HepG2 (cell line): ENCODE data around the gene SELENOV. TPM values are rescaled to one million over a fixed set of nuclear protein-coding genes. Genes with fewer than 3 reads are reported as not detected.
A peak's percentile ranks its signal among the peaks of the same experiment; 100 is the strongest.

ENCODE experiments used
- ATF7-NPFF ChIP-seq: sonication (generic); formaldehyde crosslinking; IDR thresholded peaks from 2 replicates; pipeline ENCODE4 v1.8.1; 2023; ENCODE audit warnings: mild to moderate bottlenecking, low read depth, missing genetic modification reagents, moderate library complexity
- DMAP1 ChIP-seq: IDR thresholded peaks from 2 replicates; pipeline ENCODE4 v1.6.1; 2016
- EHMT2 ChIP-seq: fragments of 200-600 bp; sonication (generic); IDR thresholded peaks from 2 replicates; pipeline ENCODE4 v1.7.0; 2017; ENCODE audit warnings: antibody characterized with exemption, low read depth, low read length, borderline replicate concordance
- GATAD1 ChIP-seq: IDR thresholded peaks from 2 replicates; pipeline ENCODE4 v1.6.1; 2016; ENCODE audit warnings: missing genetic modification reagents, missing compliant biosample characterization
- HHEX ChIP-seq: IDR thresholded peaks from 2 replicates; pipeline ENCODE4 v1.6.1; 2016; ENCODE audit warnings: control low read depth
- HOXA3 ChIP-seq: sonication (generic); formaldehyde crosslinking; IDR thresholded peaks from 2 replicates; pipeline ENCODE4 v1.5.0; 2020; ENCODE audit warnings: missing genetic modification reagents
- KLF16 ChIP-seq, 2 experiments: sonication (generic) in 1 of 2; formaldehyde crosslinking in 1 of 2; IDR thresholded peaks; 2 replicates each; pipeline versions ENCODE4 v1.6.1 to v1.8.0; 2016 to 2023; ENCODE audit warnings: missing genetic modification reagents in 2 of 2, missing compliant biosample characterization in 1 of 2
- KMT2B ChIP-seq: IDR thresholded peaks from 2 replicates; pipeline ENCODE4 v1.6.1; 2016; ENCODE audit warnings: missing genetic modification reagents, missing compliant biosample characterization
- MXI1 ChIP-seq: IDR thresholded peaks from 3 replicates; pipeline ENCODE4 v1.6.1; 2012; ENCODE audit warnings: low read depth, low read length, inconsistent platforms, borderline replicate concordance
- MYNN ChIP-seq: sonication (generic); formaldehyde crosslinking; IDR thresholded peaks from 2 replicates; pipeline ENCODE4 v1.4.0; 2020; ENCODE audit warnings: mild to moderate bottlenecking, low read depth, missing genetic modification reagents
- PCBP2 ChIP-seq: fragments of 200-400 bp; formaldehyde crosslinking; optimal IDR thresholded peaks from 2 replicates; pipeline ENCODE3; 2018; ENCODE audit warnings: low read length, low read depth; ENCODE audit not compliant: poor library complexity, severe bottlenecking
- PRDM10 ChIP-seq: sonication (generic); formaldehyde crosslinking; IDR thresholded peaks from 2 replicates; pipeline ENCODE4 v1.4.0; 2020; ENCODE audit warnings: low read depth, missing genetic modification reagents
- SPEN ChIP-seq: sonication (generic); formaldehyde crosslinking; IDR thresholded peaks from 2 replicates; pipeline ENCODE4 v1.5.1; 2020; ENCODE audit warnings: low read depth, mild to moderate bottlenecking, missing genetic modification reagents
- TEF ChIP-seq: sonication (generic); formaldehyde crosslinking; IDR thresholded peaks from 2 replicates; pipeline ENCODE4 v1.5.0; 2020; ENCODE audit warnings: missing genetic modification reagents
- ZEB1 ChIP-seq: IDR thresholded peaks from 2 replicates; pipeline ENCODE4 v1.6.1; 2012; ENCODE audit warnings: mild to moderate bottlenecking, low read depth, inconsistent platforms; ENCODE audit not compliant: insufficient replicate concordance
- ZNF143 ChIP-seq: sonication (generic); formaldehyde crosslinking; IDR thresholded peaks from 2 replicates; pipeline ENCODE4 v1.4.0; 2020; ENCODE audit warnings: missing genetic modification reagents
- ZNF446 ChIP-seq: sonication (generic); formaldehyde crosslinking; IDR thresholded peaks from 2 replicates; pipeline ENCODE4 v1.5.0; 2020; ENCODE audit warnings: mild to moderate bottlenecking, missing genetic modification reagents
- ZNF775 ChIP-seq: sonication (generic); formaldehyde crosslinking; IDR thresholded peaks from 2 replicates; pipeline ENCODE4 v1.4.0; 2020; ENCODE audit warnings: missing genetic modification reagents, mild to moderate bottlenecking, moderate library complexity, borderline replicate concordance
- ZNF83 ChIP-seq: sonication (generic); formaldehyde crosslinking; IDR thresholded peaks from 2 replicates; pipeline ENCODE4 v1.4.0; 2020; ENCODE audit warnings: missing genetic modification reagents, mild to moderate bottlenecking, borderline replicate concordance
- polyA plus RNA-seq, 8 experiments: library from polyadenylated mRNA; depleted of rRNA in 3 of 8; stranded (reverse) in 7 of 8; unstranded in 1 of 8; fragments of >200 nt; fragmentation: Illumina TruSeq in 4 of 8; extraction: Trizol in 4 of 8; gene quantifications; 2 replicates each; pipeline versions ENCODE4 v1.2.1 to v1.2.3, GENCODE V29; 2011 to 2016; ENCODE audit warnings: low read depth in 4 of 8, missing spikeins in 1 of 8, mixed read lengths in 1 of 8; ENCODE audit not compliant: insufficient read depth in 1 of 8
- total RNA-seq, 5 experiments: library from RNA; depleted of rRNA; stranded (reverse); fragments of >200 nt; fragmentation: Illumina TruSeq; extraction: Trizol; gene quantifications; 2 replicates each; pipeline ENCODE4 v1.2.3, GENCODE V29; 2016; ENCODE audit warnings: low read depth in 1 of 5
- TF ChIP-seq, protein P1 (sequence below): conservative IDR thresholded peaks from 2 replicates; pipeline ENCODE4 v1.6.1; 2018; ENCODE audit warnings: missing genetic modification reagents
- TF ChIP-seq, protein P2 (sequence below): sonication (generic); formaldehyde crosslinking; IDR thresholded peaks from 2 replicates; pipeline ENCODE4 v1.4.0; 2020; ENCODE audit warnings: missing genetic modification reagents, mild to moderate bottlenecking, borderline replicate concordance

SELENOV gene
- total and polyA plus RNA-seq, 2 of the 13 experiments (the other 11 are each of a cell fraction or from before 2014, with no cell fraction given): not detected

GRCh38 chr19:39539518-39540332 is 24.8 kb downstream of the SELENOV start, which contains the start of gene EID2 (continued):
- peak; percentile 69 for TF ChIP-seq HOXA3 (CRISPR knock-in tag)
- no peak for TF ChIP-seq MYNN (CRISPR knock-in tag)
- TF ChIP-seq, protein P1, sequence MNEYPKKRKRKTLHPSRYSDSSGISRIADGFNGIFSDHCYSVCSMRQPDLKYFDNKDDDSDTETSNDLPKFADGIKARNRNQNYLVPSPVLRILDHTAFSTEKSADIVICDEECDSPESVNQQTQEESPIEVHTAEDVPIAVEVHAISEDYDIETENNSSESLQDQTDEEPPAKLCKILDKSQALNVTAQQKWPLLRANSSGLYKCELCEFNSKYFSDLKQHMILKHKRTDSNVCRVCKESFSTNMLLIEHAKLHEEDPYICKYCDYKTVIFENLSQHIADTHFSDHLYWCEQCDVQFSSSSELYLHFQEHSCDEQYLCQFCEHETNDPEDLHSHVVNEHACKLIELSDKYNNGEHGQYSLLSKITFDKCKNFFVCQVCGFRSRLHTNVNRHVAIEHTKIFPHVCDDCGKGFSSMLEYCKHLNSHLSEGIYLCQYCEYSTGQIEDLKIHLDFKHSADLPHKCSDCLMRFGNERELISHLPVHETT: no peak
- peak; percentile 54 for TF ChIP-seq KMT2B (CRISPR knock-in tag)
- TF ChIP-seq, protein P2, sequence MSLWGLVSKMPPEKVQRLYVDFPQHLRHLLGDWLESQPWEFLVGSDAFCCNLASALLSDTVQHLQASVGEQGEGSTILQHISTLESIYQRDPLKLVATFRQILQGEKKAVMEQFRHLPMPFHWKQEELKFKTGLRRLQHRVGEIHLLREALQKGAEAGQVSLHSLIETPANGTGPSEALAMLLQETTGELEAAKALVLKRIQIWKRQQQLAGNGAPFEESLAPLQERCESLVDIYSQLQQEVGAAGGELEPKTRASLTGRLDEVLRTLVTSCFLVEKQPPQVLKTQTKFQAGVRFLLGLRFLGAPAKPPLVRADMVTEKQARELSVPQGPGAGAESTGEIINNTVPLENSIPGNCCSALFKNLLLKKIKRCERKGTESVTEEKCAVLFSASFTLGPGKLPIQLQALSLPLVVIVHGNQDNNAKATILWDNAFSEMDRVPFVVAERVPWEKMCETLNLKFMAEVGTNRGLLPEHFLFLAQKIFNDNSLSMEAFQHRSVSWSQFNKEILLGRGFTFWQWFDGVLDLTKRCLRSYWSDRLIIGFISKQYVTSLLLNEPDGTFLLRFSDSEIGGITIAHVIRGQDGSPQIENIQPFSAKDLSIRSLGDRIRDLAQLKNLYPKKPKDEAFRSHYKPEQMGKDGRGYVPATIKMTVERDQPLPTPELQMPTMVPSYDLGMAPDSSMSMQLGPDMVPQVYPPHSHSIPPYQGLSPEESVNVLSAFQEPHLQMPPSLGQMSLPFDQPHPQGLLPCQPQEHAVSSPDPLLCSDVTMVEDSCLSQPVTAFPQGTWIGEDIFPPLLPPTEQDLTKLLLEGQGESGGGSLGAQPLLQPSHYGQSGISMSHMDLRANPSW: no peak
- no peak for TF ChIP-seq EHMT2
- TF ChIP-seq SPEN (CRISPR knock-in tag): peak; percentile 77; the same call in 1 of the 2 replicates
- no peak for TF ChIP-seq HHEX (CRISPR knock-in tag)
- TF ChIP-seq ZNF446 (CRISPR knock-in tag): no peak
- peak in 1 of 2 experiments; percentile 40; a peak in 1 of 4 replicates for TF ChIP-seq KLF16 (CRISPR knock-in tag; IDR thresholded peaks at IDR 0.05)
- no peak for TF ChIP-seq PRDM10 (CRISPR knock-in tag)
- TF ChIP-seq ZNF83 (CRISPR knock-in tag): no peak
- TF ChIP-seq ZNF775: no peak
- no peak for TF ChIP-seq ZNF143 (CRISPR knock-in tag)
- TF ChIP-seq ATF7-NPFF (CRISPR knock-in tag): no peak
- 0 out of 2 replicates have a peak, but pooled peaks have one; percentile 54 for TF ChIP-seq GATAD1
- TF ChIP-seq MXI1: 0 out of 3 replicates have a peak, but pooled peaks have one; percentile 43
- TF ChIP-seq TEF (CRISPR knock-in tag): peak; percentile 71; the same call in 1 of the 2 replicates
- no peak for TF ChIP-seq PCBP2
- TF ChIP-seq DMAP1: peak; percentile 65; the same call in 1 of the 2 replicates
- no peak for TF ChIP-seq ZEB1
